Measurements from ENCODE around the gene NPIPB5.
"Not testable (repeated sequence)": the region's sequence is repeated elsewhere in the genome, so short reads cannot be mapped to it uniquely, and the experiment has no call there.

Gene NPIPB5

DNA sequence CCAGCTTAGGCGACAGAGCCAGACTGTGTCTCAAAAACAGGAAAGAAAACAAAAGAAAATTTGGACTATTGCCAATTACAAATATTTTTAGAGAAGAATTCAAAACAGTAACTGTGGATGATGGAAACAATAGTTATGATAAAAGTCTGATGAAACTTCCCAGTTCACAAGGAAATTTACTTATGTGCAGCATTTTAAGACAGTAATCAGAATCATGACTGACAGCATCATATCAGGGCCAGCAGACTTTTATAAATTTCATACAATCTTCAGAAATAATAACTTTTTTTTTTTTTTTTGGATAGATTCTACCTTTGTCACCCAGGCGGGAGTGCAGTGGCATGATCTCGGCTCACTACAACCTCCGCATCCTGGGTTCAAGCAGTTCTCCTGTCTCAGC is at the start of gene NPIPB5:
Gene NPIPB5, plus strand, starts transcription at position 301 of the 400 bp plus-strand sequence. CDS start 2,911 bp downstream, outside the sequence.
- DNase-seq (ENCODE audit: low read depth), result not testable (repeated sequence)

DNA sequence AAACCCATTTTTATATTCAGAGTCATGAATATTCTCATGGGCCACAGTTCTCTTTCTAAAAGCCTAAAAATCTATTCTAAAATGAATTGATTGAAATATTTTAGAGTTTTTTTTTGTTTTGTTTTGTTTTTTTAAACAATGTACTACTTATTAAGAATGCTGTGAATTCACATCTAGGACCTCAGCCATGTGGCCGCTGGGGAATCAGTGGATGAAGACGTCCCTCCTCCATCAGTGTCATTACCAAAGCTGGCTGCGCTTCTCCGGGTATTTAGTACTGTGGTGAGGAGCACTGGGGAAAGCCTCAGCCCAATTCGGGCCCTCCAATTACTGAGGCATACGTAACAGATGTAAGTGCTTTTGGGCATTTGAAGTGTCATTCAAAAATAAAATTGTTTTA is 41.8 kb upstream of the NPIPB5 start:
- not testable (repeated sequence) for DNase-seq (ENCODE audit: low read depth)

DNA sequence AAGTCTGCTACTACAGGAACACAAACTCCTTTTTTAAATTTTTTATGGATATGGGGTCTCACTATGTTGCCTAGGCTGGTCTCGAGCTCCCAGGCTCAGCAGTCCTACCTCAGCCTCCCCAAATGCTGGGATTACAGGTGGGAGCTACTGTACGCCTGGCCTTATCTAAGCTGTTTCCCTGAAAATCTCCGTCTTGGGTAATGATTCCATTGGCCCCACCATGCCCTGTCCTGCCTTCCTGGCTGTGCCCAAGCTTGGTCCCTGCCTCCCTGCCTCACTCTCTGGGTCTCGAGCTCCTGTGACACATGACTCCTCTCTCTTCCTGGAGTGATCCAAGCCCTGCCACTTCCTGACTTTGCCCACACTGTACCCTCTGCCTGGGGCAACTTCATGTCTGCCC is 27.3 kb downstream of the NPIPB5 start:
- not testable (repeated sequence) for DNase-seq (ENCODE audit: low read depth)

GRCh38 chr16:22544809-22545208 is 34.1 kb downstream of the NPIPB5 start:
- not testable (repeated sequence) for DNase-seq (ENCODE audit: low read depth)

DNA sequence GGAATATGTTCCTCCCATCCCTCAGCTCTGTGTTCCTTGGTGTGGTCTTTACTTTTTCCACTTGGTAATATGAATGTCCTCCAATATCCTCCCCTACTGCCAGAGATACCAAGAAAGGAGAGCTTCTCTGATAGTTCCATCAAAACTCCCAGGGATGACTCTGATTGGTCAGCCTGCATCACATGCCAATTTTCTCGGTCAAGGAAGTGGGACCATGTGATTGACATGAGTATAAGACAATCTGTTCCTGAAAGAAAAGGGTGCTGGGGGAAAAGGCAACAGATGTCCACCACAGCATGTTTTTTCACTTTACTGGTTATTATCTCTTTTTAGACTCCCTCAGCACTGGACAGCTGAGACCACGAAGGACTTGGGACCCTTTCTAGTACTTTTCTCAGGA is 35.9 kb downstream of the NPIPB5 start:
- DNase-seq (ENCODE audit: low read depth), result not testable (repeated sequence)

DNA sequence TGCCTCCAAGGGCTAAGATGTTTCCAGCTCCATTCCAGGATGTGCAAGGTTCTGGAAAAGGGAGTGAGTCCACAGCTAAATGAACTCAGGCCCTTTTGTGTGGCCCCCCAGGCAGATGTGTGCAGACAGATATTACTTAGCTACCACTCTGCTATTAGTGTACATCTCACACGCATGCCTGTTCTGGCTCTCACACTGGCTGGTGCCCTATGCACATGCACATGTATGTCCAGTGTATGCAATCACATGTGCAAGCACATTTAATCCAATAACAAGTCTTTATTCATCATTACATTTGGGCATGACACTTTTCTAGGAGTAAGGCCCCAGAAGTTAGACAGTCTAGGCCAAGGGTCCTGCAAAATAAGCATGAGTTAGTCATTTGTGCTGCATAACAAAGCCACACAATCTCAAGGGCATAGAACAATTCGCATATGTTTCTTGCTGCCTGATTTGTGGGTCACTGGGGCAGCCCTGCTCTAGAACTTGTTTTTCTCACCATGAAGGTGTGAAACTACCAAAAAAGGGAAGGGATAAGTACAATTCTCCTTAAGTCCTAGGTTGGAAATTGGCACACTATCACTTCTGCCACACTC is 36.6 kb downstream of the NPIPB5 start:
- not testable (repeated sequence) for DNase-seq (ENCODE audit: low read depth)

- not testable (repeated sequence) for DNase-seq (ENCODE audit: low read depth)
Measured at GRCh38 chr16:22549853-22550252, 39.2 kb downstream of the NPIPB5 start.

- DNase-seq (ENCODE audit: low read depth), result not testable (repeated sequence)
Measured at GRCh38 chr16:22551143-22551542, 40.5 kb downstream of the NPIPB5 start.

GRCh38 chr16:22551651-22552050 is 41.0 kb downstream of the NPIPB5 start:
- not testable (repeated sequence) for DNase-seq (ENCODE audit: low read depth)

GRCh38 chr16:22556759-22557158 is 46.1 kb downstream of the NPIPB5 start:
- not testable (repeated sequence) for DNase-seq (ENCODE audit: low read depth)
